ENCODE measurements around the gene CD69.
"Not testable (repeated sequence)": the region's sequence is repeated elsewhere in the genome, so short reads cannot be mapped to it uniquely, and the experiment has no call there.

CD69 gene

GRCh38 chr12:9717070-9717925 is 43.4 kb downstream of the CD69 start:
- no peak for DNase-seq (ENCODE audit: low spot score)
- TF ChIP-seq CTCF (IDR thresholded peaks at IDR 0.05; ENCODE audit: extremely low read depth, missing control alignments) = no peak

- not testable (repeated sequence) for DNase-seq (ENCODE audit: low spot score)
Observed at GRCh38 chr12:9713032-9713558, 47.6 kb downstream of the CD69 start.

GRCh38 chr12:9711664-9712063 is 49.0 kb downstream of the CD69 start:
- DNase-seq (ENCODE audit: low spot score) = no peak
- TF ChIP-seq CTCF (IDR thresholded peaks at IDR 0.05; ENCODE audit: extremely low read depth, missing control alignments) = no peak

- no peak for DNase-seq (ENCODE audit: low spot score)
- no peak for TF ChIP-seq CTCF (IDR thresholded peaks at IDR 0.05; ENCODE audit: extremely low read depth, missing control alignments)
Observed at GRCh38 chr12:9710584-9711375, 49.9 kb downstream of the CD69 start.

- DNase-seq (ENCODE audit: low spot score) = no peak
- no peak for TF ChIP-seq CTCF (IDR thresholded peaks at IDR 0.05; ENCODE audit: extremely low read depth, missing control alignments)
Observed at GRCh38 chr12:9708853-9709252, 51.8 kb downstream of the CD69 start.

- TF ChIP-seq CTCF (IDR thresholded peaks at IDR 0.05; ENCODE audit: extremely low read depth, missing control alignments) = peak; percentile 67
- no peak for DNase-seq (ENCODE audit: low spot score)
Observed at GRCh38 chr12:9707864-9708808, 52.6 kb downstream of the CD69 start.

- no peak for TF ChIP-seq CTCF (IDR thresholded peaks at IDR 0.05; ENCODE audit: extremely low read depth, missing control alignments)
- DNase-seq (ENCODE audit: low spot score) = no peak
Observed at GRCh38 chr12:9707356-9707755, 53.3 kb downstream of the CD69 start.
